Right lobe of liver (tissue), 4 donors: ENCODE measurements around the gene C1QL1.

Experiments
- POLR2A ChIP-seq: fragments of 450-650 bp; IDR thresholded peaks from one replicate; pipeline ENCODE4 v1.6.1; 2017; ENCODE audit warnings: antibody characterized with exemption, mild to moderate bottlenecking
- TF ChIP-seq, protein P1 (sequence below), 4 donors: fragments of 200-600 bp in 3 of 4; fragments of 450-650 bp in 1 of 4; IDR thresholded peaks; one replicate each; pipeline versions ENCODE4 v1.5.1 to v1.8.0; 2016 to 2022; ENCODE audit warnings: antibody characterized with exemption in 4 of 4, mild to moderate bottlenecking in 2 of 4
- donor health status: DM: no; HTN: no; CAD: no.
- donor health status: DM: no; HTN: no; CAD: no.
- donor health status: DM: no; HTN: yes; CAD: no.

DNA sequence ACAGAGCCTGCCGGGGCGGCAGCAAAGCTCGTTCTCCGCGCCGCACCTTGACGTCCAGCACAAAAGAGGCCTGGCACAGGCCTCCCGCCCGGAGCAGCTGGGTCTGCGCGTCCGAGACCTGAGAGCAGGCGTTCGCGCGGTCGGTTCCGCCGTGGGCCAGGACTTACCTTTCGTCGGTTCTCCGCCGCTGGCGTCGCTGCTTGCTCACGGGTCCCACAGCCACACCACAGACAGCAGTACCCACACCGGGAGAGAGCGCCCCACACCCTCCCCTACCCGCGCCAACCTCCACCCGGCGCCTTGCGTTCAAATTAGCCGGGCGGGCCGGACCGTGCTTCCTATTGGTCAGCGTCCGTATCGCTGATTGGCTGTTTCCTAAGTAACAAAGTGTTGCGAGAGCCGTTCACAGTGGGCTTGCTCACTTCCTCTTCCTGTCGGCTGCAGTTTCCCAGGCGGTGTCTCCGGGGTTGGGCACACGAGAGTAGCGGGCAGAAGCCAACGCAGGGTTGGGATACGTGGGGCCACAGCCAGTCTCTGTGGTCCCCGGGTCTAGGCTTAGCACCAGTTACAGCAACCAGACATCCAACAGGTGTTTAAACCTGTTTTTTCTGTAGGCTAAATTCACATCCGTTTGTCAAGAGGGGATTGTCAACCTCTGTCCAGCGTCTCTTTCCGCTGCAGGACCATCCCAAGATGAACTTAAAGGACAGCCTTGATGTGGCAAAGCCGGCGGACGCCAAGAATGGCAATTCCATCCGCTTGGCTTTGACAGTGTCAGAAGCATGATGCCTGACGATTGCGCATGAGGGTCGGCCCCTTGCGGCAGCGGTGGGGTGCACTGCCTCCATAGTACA lies 20.4 kb downstream of the C1QL1 start, which contains the start of gene KIF18B:
- peak; percentile 65 for TF ChIP-seq POLR2A
- TF ChIP-seq, protein P1, sequence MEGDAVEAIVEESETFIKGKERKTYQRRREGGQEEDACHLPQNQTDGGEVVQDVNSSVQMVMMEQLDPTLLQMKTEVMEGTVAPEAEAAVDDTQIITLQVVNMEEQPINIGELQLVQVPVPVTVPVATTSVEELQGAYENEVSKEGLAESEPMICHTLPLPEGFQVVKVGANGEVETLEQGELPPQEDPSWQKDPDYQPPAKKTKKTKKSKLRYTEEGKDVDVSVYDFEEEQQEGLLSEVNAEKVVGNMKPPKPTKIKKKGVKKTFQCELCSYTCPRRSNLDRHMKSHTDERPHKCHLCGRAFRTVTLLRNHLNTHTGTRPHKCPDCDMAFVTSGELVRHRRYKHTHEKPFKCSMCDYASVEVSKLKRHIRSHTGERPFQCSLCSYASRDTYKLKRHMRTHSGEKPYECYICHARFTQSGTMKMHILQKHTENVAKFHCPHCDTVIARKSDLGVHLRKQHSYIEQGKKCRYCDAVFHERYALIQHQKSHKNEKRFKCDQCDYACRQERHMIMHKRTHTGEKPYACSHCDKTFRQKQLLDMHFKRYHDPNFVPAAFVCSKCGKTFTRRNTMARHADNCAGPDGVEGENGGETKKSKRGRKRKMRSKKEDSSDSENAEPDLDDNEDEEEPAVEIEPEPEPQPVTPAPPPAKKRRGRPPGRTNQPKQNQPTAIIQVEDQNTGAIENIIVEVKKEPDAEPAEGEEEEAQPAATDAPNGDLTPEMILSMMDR (IDR thresholded peaks at IDR 0.05) = no peak
